NCI-H345 (cell line): ENCODE measurements around the gene APOC3.

Experiments used
- DNase-seq: peaks from one replicate; lab custom pipeline; 2025; lab: John Stamatoyannopoulos, UW

The APOC3 gene

DNA sequence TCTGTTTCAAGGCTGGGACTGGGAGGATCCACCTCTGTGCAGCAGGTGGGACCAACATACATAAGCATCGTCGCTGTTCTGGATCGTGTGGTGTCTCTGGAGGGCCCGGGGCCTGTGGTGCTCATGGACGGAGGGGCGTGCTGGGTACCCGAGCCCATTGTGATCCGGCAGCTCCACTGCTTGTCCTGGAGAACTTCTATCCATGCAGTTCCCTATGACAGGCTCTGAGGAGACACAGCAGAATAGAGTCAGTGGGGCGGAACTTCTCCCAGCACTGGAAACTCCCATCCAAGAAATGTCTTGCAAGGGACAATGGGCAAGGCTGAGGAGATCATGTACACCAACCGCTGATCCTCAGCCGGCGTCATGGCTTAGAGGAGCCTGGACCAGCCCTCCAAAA lies 19.4 kb downstream of the APOC3 start:
- no peak for DNase-seq

- DNase-seq, result no peak
These were observed 19.8 kb downstream of the APOC3 start for GRCh38 chr11:116849486-116849885.

- no peak for DNase-seq
These were observed 21.9 kb downstream of the APOC3 start for GRCh38 chr11:116851626-116852025.

DNA sequence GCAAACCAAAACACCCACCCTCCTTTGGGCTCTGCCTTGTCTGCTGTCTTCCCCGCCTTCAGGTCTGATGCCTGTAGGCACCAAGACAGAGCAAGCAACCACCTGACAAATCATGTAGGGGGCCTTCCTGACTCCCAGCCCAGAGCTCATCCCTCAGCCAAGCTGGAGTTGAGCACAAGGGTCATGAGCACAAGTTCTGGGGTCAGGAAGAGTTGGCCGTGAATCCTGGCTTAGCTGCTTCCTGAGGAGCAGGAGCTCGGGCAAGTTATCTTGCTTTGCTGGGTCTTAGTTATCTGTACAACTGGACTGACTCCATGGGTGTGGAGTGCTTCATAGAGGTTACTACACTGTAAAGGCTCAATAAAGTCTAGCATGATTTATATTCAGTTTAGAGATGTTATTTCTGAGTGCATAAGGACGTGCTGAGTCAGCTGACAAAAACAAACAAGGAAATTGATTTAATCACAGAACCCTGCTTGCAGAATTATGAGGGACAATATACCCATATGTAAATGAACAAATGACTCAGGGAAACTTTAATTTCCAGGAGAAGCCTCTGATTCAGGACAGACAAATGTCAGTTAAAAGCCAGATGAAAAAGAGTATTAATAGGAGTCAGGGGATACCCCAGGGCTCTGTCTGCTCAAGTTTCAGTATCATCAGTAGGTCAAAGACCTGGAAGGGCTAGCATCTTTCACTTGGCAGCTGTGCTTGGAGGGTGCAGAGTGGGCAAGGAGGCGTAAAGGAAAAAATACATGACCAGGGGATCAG lies 22.7 kb downstream of the APOC3 start:
- no peak for DNase-seq

DNA sequence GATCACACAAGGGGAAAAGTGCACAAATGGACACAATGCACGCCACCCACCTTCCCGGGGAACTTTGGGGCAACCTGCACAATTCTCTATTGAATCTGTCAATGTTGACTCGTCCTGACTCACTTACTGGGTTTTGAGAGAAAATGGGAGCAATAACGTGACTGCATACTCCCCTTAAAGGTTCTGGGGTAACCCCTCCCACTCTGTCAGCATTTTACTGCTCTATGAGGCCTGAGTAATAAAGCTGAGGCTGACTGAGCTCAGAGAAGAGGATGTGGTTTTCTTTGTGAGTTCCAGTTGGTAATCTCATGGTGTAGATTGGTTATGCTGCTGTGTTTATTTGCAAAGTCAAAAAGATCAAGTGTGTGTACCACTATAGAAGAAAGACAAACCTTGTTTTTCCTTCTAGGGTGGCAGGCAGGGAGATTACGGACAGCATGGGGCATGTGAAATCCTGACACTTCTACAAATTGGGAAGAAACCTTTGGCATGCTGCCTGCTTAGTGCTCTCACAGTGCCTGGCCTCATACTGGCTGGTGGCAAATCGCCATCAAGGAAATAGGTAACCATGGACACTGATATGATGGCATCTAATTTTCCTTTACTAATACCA lies 23.9 kb downstream of the APOC3 start:
- DNase-seq, result no peak

- no peak for DNase-seq
These were observed 25.7 kb downstream of the APOC3 start for GRCh38 chr11:116855413-116855812.

DNA sequence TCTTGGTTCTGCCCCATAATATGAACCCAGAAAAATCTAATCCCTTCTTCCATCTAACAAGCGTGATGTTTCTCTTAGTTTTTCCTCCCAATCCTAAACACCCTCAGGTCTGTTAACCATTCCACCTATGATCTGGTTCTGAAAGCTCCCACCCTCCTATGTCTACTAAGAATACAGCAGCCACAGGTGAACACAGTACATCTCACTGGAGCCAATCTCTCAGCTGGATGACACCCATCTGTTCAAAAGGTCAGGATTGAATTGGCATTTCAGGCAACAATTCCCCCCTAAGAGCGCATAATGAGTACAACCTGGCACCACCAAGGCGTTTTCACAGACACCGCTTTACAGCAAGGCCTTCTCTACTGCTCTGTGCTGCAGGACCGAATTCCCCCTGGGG lies 26.7 kb downstream of the APOC3 start:
- DNase-seq, result no peak

- DNase-seq, result no peak
These were observed 27.6 kb downstream of the APOC3 start for GRCh38 chr11:116857316-116857715.

DNA sequence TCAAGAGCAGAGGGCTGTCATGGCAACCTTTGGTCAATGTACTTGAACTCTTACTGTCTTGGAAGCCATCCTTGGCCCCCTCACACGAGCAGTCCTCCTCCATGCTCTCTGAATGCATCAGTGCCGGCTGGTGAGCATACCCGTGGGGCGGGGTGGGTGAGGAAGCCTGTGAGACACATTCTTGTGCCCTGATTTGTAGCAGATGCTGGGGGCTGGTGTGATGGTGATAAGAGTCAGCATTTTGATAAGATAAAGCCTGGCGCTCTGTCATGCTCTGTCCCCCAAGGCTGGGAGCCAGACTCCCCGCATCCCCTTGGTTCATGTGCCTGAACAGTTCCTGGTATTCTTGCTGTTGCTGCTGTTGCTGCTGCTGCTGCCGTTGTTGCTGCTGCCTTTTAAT lies 28.2 kb downstream of the APOC3 start:
- DNase-seq, result no peak

DNA sequence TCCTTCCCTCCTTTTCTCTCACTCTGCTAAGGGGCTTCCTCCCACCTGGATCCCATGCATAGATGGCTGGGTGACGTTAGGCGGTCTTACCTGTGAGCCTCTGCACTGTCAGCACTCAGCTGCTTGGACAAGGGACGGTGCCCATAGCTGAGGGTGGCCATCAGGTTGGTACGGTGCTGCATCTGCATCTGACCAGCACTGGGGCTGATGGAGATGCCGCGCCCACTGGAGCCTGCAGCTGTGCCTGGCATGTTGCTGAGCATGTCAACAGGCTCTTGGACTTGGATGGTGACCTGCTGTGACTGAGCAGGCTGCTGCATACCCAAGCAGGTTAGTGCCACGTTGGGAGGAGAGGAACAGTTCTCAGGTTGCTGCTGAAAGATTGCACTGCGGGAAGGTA lies 29.5 kb downstream of the APOC3 start:
- no peak for DNase-seq

DNA sequence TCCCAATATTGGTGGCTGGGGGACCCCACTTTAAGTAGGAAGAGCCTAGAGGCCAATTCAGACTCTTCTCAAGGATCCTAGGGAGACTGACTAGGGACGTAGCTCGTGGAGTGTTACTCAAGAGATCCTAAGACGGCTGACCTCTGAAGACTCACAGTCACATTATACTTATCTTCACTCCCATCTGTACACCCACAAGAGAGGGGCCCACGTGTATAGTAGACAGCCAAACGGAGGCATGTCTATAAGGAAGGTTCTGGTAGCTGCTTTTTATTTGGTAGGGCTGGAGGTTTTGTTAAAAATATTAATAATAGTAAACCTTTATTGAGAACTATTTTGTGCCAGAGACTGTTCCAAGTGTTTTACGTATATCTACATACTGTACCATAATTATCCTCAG lies 30.6 kb downstream of the APOC3 start:
- no peak for DNase-seq

DNA sequence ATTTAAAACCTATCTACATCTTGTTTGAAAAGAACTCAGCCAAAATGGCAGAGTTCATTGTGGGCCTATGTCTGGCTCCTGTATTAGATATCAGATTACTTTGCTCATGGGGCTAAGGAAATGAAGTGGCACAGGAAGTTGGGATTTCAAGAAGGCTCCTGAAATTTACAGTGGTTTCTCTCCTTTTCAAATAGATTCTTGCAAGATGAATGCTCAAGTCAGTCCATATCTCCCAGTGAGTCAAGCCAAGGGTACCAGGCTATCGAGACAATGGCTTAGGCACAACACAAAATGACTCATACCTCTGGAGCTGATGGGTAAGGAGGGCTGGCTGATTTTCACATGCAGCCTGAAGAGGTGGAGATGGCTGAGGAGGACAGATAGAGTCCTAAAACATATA lies 31.8 kb downstream of the APOC3 start:
- no peak for DNase-seq

GRCh38 chr11:116862185-116862584 lies 32.5 kb downstream of the APOC3 start:
- DNase-seq, result no peak

DNA sequence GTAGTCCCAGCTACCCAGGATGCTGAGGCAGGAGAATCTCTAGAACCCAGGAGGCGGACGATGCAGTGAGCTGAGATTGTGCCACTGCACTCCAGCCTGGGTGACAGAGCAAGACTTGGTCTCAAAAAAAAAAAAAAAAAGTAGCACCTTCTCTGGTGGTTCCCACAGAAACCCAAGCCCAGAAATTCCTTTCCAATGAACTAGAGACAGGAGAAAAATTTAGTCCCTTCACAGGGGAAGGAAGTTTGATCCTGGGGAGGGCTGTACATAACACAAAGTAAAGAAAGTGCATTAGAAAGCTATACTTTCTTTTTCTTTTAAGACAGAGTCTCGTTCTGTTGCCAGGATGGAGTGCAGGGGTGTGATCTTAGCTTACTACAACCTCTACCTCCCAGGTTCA lies 33.2 kb downstream of the APOC3 start:
- no peak for DNase-seq

DNA sequence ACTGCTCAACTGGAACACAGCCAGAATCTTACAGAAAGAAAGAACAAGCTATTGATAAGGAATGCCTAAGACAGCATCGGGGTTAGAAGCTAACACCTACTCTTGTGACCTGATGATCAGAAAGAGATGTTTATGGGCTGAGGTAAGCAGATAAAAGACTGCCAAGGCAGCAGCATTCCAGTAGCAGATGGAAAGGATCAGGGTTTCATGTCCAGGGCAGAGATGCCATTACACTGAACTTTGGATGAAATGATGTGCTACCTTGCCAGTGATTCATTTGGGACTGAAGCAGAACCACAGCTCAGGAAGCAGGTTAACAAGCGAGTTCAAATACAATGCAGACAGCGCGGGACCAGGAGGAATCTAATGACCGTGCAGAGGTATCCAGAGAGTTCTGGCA lies 34.8 kb downstream of the APOC3 start:
- DNase-seq, result no peak

DNA sequence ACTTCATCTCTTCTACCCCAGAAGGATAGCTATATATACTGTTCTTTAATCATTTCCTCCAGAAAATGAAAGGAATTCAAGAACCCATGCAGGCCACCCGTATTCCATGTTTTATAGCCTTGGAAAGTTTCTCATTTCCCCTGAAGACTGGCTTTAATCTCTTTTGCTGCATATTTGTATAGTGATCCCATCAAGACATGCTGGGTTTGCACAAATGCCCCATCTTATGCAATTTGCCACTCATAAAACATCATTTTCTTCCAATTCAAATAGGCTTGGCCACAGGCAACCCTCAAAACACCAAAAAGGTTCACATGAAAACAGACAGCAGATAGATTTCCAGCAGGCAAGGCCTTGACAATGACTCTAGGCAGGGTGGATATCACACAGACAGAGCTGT lies 36.0 kb downstream of the APOC3 start:
- DNase-seq, result no peak

DNA sequence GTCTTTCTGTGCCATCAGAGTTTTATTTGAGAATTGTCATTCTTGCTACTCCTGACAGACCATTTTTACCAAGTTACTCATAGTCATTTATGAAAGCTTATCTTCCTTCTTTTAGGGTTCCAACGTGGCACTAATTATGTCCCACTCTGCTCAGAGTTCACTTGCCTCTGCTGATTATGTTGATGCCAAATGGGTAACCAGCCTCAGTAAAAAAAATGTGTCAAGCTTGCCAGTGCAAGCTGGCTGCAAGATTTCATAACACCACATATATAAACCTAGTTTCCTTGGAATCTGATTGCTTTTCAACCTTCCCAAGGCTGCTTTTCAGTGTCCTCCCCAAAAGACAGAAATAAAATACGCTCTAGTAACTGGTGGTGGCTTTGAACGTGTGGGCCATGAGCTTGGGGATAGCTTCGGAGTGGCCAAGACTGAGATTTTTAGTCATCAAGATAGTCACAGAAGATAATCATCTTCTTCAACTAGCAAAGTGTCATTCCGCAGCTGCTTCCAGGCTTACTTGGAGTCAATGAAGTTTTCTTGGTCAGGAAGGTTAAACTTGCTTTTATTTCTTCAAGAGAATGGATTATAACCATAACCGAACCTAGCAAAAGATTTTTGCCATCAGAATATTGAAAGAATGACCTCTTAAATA lies 37.2 kb downstream of the APOC3 start:
- no peak for DNase-seq

DNA sequence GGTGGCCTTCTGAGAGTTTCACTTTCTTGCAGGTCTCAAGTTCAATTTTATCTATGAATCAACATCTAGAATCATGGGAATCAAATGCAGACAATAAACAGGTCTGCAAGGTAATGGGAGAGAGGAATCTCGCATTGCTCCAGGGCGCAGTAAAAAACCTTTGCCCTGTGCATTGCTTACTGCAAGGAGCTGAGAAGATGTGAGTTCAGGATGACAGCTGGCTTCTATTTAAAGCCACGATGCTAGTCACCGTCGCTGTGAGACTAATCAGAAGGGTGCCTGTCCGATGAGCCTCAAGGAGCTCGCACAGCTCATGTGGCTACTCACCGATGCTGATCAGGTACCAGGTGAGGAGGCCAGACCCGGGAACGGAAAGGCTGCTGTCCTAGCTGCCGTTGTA lies 37.9 kb downstream of the APOC3 start:
- no peak for DNase-seq

- DNase-seq, result no peak
These were observed 38.4 kb downstream of the APOC3 start for GRCh38 chr11:116868066-116868465.

GRCh38 chr11:116869610-116870009 lies 39.9 kb downstream of the APOC3 start:
- no peak for DNase-seq

DNA sequence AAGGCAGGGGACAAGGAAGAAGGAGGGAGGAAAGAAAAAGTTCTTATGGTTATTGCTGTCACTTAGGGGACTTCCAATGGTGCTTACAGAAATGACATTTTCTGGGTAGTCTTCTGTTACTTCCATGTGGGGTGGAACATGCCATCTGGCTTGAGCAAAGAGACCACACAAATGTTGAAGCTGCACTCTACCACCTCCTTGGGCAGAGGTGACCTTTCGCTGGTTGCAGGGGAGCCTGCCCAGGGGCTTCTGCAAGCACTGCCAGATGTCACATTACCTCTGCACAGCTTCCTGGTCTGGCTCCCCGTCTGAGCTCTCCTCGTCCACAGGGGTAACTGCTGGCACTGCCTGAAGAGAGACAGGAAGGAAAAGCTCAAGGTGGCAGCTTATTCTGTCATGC lies 40.3 kb downstream of the APOC3 start:
- no peak for DNase-seq

DNA sequence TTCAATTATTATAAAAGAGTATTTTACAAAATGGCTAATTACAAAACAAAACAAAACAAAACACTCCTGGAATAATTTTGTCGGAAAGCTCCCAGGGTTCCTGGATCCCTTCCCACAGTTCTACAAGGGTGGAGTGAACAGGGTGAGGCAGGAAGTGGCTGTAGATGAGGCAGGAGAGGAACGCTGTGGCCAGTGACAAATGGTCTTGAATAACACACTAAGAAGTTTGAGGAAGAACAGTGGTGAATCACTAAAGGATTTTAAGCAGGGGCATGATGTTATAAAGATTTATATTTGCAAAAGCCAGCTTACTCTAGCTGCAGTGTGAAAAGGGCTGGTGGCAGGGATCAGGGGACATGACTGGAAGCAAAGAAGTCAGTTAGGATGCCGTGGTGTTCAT lies 41.5 kb downstream of the APOC3 start:
- DNase-seq, result no peak

DNA sequence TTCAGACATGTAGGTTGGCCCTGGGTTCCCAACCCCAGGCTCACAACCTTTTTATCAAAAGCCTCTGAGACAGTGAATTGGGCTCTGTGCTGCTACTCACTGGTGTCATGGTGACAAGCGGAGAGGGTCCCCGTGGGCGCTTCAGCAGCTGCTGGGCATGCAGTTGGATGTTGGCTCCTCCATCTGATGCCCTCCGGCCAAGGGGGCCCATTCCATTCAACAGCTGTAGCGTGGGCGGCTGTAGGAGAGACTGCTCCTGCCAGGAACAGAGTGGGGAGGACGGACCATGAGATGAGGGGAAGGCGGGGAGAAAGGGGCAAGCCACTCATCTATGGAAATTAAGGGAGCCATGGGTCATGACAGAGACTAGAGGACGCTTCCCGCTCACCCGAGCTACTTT lies 43.7 kb downstream of the APOC3 start:
- DNase-seq, result no peak

DNA sequence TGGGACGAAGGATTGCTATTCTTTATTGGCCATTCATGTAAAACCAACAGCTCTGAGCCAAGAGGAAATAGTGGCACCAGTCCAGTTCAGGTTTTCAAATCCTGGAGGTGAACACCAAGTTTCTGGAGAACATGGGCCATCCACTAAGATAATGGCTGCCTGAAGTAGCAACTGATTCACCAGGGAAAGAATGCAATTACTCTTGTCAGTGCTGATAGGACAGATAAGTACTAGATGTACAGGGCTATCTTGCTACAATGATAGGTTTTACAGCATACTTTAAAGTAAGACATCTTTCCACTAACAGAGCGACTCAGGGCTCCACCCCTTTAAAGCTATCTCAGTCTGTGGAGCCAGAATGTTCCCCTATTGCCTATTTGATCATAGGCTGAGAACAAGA lies 44.5 kb downstream of the APOC3 start:
- DNase-seq, result no peak
